ENCODE results near the gene HRG. TPM values are rescaled to one million over a fixed set of nuclear protein-coding genes. Genes with fewer than 3 reads are reported as not detected.

The HRG gene, protein sequence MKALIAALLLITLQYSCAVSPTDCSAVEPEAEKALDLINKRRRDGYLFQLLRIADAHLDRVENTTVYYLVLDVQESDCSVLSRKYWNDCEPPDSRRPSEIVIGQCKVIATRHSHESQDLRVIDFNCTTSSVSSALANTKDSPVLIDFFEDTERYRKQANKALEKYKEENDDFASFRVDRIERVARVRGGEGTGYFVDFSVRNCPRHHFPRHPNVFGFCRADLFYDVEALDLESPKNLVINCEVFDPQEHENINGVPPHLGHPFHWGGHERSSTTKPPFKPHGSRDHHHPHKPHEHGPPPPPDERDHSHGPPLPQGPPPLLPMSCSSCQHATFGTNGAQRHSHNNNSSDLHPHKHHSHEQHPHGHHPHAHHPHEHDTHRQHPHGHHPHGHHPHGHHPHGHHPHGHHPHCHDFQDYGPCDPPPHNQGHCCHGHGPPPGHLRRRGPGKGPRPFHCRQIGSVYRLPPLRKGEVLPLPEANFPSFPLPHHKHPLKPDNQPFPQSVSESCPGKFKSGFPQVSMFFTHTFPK
- under 1 TPM in 2 of 6 donors, not detected in 4; 0.13 to 0.23 TPM for total RNA-seq

DNA sequence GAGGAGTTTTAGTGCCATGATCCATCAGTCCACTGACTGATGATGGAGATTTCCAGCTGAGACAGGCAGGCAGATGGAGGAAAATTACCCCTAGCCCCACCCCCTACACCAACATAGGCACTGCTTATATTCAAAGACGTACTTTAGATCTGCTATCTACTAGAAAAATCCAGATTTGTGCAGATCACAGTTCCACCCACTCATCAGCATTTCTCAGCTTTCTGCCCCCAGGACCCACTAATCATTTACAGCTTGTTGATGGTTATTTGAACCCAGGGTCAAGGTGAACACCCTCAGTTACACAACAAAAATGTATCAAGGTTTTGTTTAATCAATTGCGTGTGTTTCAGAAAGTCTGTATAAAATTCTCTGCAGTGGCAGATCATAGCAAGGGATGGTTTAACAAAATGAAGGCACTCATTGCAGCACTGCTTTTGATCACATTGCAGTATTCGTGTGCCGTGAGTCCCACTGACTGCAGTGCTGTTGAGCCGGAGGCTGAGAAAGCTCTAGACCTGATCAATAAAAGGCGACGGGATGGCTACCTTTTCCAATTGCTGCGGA is at the start of gene HRG:
HRG (plus strand) TSS at position 390 of the 564 bp plus-strand sequence; CDS start at position 408, 18 bp downstream.
- 88% methylated on average over 8 of the region's 8 CpGs for WGBS, 2 donors
- H3K4me3 ChIP-seq = no peak within 1 kb of the TSS
- TF ChIP-seq POLR2A (IDR thresholded peaks at IDR 0.05) (no peak), EP300 (IDR thresholded peaks at IDR 0.05) (no peak), POLR2AphosphoS5 (IDR thresholded peaks at IDR 0.05) (no peak)
- TF ChIP-seq, protein P1, sequence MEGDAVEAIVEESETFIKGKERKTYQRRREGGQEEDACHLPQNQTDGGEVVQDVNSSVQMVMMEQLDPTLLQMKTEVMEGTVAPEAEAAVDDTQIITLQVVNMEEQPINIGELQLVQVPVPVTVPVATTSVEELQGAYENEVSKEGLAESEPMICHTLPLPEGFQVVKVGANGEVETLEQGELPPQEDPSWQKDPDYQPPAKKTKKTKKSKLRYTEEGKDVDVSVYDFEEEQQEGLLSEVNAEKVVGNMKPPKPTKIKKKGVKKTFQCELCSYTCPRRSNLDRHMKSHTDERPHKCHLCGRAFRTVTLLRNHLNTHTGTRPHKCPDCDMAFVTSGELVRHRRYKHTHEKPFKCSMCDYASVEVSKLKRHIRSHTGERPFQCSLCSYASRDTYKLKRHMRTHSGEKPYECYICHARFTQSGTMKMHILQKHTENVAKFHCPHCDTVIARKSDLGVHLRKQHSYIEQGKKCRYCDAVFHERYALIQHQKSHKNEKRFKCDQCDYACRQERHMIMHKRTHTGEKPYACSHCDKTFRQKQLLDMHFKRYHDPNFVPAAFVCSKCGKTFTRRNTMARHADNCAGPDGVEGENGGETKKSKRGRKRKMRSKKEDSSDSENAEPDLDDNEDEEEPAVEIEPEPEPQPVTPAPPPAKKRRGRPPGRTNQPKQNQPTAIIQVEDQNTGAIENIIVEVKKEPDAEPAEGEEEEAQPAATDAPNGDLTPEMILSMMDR (IDR thresholded peaks at IDR 0.05) = no peak
- no peaks in the 10 kb centered on the region for H3K9me3 ChIP-seq
- H3K27me3 ChIP-seq = no peaks in the 10 kb centered on the region
- H3K4me1 ChIP-seq = no peaks in the 10 kb centered on the region
- no peak within 1 kb of the TSS for H3K27ac ChIP-seq
- no peak for DNase-seq
- no peaks in the 10 kb centered on the region for H3K36me3 ChIP-seq
- no peak for ATAC-seq (ENCODE audit: low FRiP score in 2 of 2)

DNA sequence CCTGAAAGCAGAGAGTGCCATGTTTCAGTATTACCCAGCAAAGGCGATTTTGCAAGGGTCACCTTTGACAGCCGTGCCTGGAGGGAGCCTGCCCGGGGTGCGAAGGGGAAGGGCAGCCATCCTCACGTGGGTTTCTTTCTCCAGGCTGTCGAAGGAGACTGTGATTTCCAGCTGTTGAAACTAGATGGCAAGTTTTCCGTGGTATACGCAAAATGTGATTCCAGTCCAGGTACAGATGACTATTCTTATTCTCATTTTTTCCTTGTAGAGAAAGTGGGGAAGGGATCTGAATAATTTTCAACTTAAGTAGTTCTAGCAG is 49.6 kb upstream of the HRG start:
- H3K9me3 ChIP-seq = no peaks in the 10 kb centered on the region
- WGBS, 2 donors = 85 to 87% methylated on average over 8 of the region's 8 CpGs
- no peak overlapping the region for H3K4me3 ChIP-seq
- no peak for ATAC-seq (ENCODE audit: low FRiP score in 2 of 2)
- peak in 1 of 2 donors; percentile 18 for DNase-seq
- TF ChIP-seq POLR2A (IDR thresholded peaks at IDR 0.05) (no peak), EP300 (IDR thresholded peaks at IDR 0.05) (no peak), POLR2AphosphoS5 (IDR thresholded peaks at IDR 0.05) (no peak)
- TF ChIP-seq, protein P1 (IDR thresholded peaks at IDR 0.05) = no peak
- no peaks in the 10 kb centered on the region for H3K36me3 ChIP-seq
- H3K27me3 ChIP-seq = no peaks in the 10 kb centered on the region
- no peak overlapping the region for H3K27ac ChIP-seq
- H3K4me1 ChIP-seq = peaks cover 7 to 10% (median 8%) of the 10 kb centered on the region in 4 donors

DNA sequence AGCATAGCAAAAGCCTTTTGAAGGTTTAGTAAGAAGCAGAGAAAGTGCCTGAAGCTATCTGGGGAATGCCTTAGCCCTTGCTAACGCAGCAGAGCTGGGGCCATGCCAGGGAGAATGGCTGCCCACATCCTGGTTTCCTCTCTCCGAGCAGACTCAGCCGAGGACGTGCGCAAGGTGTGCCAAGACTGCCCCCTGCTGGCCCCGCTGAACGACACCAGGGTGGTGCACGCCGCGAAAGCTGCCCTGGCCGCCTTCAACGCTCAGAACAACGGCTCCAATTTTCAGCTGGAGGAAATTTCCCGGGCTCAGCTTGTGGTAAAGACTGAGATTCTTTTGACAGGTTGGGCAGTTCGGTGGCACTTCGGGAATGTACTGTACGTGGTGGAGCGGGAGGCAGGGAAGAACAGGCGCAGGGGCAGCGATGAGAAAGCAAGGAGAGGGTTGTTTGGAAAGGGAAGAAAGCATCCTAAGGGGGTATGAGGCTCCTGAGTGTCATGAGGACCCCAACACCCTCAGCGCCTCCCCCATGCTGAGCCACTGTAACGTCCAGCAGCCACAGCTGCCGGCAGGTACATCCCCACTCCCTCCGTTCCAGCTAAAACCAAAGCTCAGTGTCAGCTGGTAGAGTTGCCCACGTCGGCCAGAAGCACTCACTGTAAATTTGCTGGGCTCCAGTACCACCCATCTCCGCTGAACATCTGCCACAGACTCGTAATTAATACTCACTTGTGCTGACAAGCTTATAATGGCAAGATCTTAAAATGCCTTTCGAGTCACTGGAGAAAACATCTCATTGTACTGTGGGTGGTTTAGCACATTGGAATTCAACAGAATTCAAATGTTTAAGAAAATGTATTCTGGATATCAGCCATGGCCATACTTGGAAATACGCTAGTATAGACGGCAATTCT is 48.5 kb upstream of the HRG start:
- peaks cover 7 to 10% (median 8%) of the 10 kb centered on the region in 4 donors for H3K4me1 ChIP-seq
- DNase-seq = peak; percentile 89 to 92

DNA sequence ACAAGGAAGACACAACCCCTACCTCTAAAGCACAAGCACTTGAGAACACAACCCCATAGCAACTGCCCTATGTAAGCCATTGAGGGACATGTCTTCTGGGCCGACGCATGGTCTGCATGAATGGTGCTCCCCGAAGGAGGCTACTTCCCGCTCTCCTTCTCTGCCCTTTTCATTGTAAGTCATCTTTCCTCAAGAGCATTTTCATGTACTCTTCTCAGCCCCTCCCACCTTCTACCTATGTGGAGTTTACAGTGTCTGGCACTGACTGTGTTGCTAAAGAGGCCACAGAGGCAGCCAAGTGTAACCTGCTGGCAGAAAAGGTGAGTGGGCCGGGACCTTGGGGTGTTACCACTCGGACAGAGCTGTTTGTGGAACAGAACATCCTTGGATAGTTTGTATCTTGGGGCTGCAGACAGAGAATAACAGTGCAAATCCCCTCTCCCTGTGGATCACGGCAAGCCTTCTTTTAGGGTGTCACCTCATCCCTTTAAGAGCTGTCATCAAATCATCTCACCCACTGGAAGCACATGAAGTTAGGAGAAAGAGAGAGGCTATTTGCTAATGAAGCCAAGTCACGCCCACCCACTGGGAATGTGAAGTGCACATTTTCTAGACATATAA is 47.4 kb upstream of the HRG start:
- no peaks in the 10 kb centered on the region for H3K27me3 ChIP-seq
- ATAC-seq (ENCODE audit: low FRiP score in 2 of 2) (no peak), DNase-seq (no peak)
- no peak for TF ChIP-seq EP300 (IDR thresholded peaks at IDR 0.05)
- TF ChIP-seq POLR2AphosphoS5 (IDR thresholded peaks at IDR 0.05) = no peak
- TF ChIP-seq POLR2A (IDR thresholded peaks at IDR 0.05) = no peak
- TF ChIP-seq, protein P1 (IDR thresholded peaks at IDR 0.05) = no peak
- no peak overlapping the region for H3K27ac ChIP-seq
- no peak overlapping the region for H3K4me3 ChIP-seq
- peaks cover 7 to 10% (median 8%) of the 10 kb centered on the region in 4 donors for H3K4me1 ChIP-seq
- H3K9me3 ChIP-seq = no peaks in the 10 kb centered on the region
- WGBS, 2 donors = 63 to 80% methylated on average over 8 of the region's 8 CpGs
- no peaks in the 10 kb centered on the region for H3K36me3 ChIP-seq

More for the DNA sequence above, 48.5 kb upstream of the HRG start:
- Histone ChIP-seq H3K9me3 (no peaks in the 10 kb centered on the region), H3K4me3 (no peak overlapping the region), H3K27me3 (no peaks in the 10 kb centered on the region), H3K36me3 (no peaks in the 10 kb centered on the region), H3K27ac (peak overlapping the region in 1 of 4 donors; percentile 19)
- ATAC-seq (ENCODE audit: low FRiP score in 2 of 2) = peak; percentile 95 to 96
- TF ChIP-seq POLR2A (IDR thresholded peaks at IDR 0.05) (no peak), POLR2AphosphoS5 (IDR thresholded peaks at IDR 0.05) (no peak), EP300 (IDR thresholded peaks at IDR 0.05) (no peak)
- TF ChIP-seq, protein P1 (IDR thresholded peaks at IDR 0.05) = peak; percentile 71 to 93 (median 88)
- 20 to 28% methylated on average over 19 to 31 of the region's 31 CpGs for WGBS, 2 donors

Data from upper lobe of left lung (tissue), 6 donors.